GM10266 (cell line): ENCODE data around the gene GPR176.

Experiments used
- DNase-seq: peaks from one replicate; pipeline ENCODE4 v3.0.0; 2012; ENCODE audit errors: extremely low spot score
- CTCF ChIP-seq: IDR thresholded peaks from 2 replicates; pipeline ENCODE4 v1.5.1; 2012; ENCODE audit warnings: mild to moderate bottlenecking, low read depth; ENCODE audit not compliant: control insufficient read depth, insufficient read depth; ENCODE audit errors: missing control alignments

GPR176 gene

GRCh38 chr15:39852250-39852649, 67.8 kb downstream of the GPR176 start:
- TF ChIP-seq CTCF: no peak

GRCh38 chr15:39851500-39852092, 68.5 kb downstream of the GPR176 start:
- no peak for TF ChIP-seq CTCF
- DNase-seq: no peak

More at GRCh38 chr15:39852250-39852649, 67.8 kb downstream of the GPR176 start:
- no peak for DNase-seq

GRCh38 chr15:39850436-39850835, 69.6 kb downstream of the GPR176 start:
- TF ChIP-seq CTCF: no peak
- no peak for DNase-seq

GRCh38 chr15:39846108-39846507, 74.0 kb downstream of the GPR176 start:
- no peak for DNase-seq
- no peak for TF ChIP-seq CTCF

GRCh38 chr15:39845582-39845981, 74.5 kb downstream of the GPR176 start:
- DNase-seq: no peak
- TF ChIP-seq CTCF: no peak

- no peak for TF ChIP-seq CTCF
- DNase-seq: no peak
Measured at GRCh38 chr15:39843565-39843964, 76.5 kb downstream of the GPR176 start.

GRCh38 chr15:39837454-39837853, 82.6 kb downstream of the GPR176 start:
- TF ChIP-seq CTCF: no peak
- no peak for DNase-seq
